Effector CD4-positive, alpha-beta T cell (primary cell): ENCODE measurements around the gene IL11.
A peak's percentile ranks its signal among the peaks of the same experiment; 100 is the strongest.
"Not testable (repeated sequence)": the region's sequence is repeated elsewhere in the genome, so short reads cannot be mapped to it uniquely, and the experiment has no call there.

Source experiments
- DNase-seq: peaks from one replicate; pipeline ENCODE4 v3.0.0-alpha.2; 2020

IL11 gene

DNA sequence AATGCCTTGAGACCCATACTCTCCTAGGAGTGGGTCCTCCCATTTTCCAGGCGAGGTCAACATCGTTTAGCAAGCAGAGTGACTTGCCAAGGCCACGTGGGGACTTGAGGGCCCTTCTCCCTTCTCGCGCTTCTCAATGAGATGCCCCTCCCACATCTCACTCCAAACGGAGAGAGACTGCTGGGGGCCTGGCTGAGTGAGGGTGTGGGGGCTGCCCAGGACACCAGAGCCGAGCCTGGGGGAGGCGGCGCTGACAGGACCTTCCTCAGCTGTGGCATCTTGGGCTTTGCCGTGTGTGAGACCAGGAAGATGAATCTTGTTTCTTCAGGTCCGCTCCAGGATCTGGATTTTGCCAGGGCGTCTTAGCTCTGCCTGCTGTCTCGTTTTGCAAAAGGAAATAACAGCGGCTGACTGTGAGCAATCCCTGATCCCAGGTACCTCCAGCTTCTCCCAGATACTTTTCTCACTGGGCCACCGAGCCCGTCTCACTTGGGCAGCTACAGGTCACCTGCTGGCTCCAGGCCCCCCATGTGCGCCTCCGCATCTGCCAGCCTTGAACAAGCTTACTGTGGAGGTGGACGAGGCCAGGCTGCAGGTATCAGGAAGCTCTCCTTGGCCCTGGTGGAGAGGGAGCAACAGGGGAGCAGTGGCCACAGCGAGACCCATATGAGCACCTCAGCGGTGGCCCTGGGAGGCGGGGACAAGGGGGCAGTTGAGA, 21.8 kb downstream of the IL11 start:
- no peak for DNase-seq

DNA sequence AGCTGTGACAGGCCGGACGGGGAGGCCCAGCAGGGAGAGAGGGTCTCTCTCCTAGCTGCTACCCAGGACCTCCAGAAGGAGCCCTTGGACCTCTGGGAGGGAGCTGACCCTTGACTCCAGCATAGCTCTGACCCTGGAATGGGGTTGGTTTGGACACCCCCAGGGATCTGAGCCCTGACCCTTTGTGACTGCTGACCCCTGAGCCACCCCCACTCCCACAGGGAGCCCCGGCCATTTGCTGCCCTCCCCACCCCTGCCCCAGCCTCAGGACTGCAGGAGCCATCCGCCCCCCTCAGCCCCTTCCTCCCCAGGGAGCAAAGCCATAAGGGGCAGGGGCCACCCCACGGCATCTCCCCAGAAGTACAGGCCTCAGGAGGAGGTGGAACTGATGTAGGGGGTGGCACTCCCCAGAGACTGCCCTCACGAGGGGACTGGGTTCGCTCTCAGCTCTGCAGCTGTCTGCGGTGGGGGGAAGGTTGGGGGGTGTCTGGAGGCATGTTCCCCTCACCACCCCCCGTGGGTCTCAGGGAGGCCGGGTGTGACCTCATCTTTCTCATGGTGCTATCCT, 22.7 kb downstream of the IL11 start:
- no peak for DNase-seq

DNA sequence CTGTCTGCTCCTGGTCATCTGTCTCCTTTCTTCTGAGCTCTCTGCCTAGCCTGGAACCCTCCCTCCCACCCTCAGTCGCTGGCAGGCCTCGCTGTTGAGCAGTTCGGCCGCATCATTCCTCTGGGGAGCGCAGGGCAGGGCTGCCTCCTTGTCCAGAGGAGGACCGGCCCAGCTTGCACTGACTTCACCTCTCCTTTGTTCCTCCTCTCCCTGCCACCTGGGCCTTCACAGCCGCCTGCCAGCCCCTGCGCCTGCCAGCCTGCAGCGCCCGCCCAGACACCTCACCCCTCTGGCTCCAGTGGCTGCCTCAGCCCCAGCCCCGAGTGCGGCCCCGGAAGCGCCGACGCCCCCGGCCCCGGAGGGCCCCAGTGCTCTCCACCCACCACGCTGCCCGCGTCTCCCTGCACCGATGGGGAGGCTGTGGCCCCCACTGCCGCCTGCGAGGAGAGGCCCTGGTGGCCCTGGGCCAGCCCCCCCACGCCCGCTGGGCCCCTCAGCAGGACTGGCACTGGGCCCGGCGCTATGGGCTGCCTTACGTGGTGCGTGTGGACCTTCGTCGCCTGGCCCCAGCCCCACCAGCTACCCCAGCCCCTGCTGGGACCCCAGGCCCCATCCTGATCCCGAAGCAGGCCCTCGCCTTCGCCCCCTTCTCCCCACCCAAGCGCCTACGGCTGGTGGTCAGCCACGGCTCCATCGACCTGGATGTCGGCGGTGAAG, 23.4 kb downstream of the IL11 start:
- no peak for DNase-seq

DNA sequence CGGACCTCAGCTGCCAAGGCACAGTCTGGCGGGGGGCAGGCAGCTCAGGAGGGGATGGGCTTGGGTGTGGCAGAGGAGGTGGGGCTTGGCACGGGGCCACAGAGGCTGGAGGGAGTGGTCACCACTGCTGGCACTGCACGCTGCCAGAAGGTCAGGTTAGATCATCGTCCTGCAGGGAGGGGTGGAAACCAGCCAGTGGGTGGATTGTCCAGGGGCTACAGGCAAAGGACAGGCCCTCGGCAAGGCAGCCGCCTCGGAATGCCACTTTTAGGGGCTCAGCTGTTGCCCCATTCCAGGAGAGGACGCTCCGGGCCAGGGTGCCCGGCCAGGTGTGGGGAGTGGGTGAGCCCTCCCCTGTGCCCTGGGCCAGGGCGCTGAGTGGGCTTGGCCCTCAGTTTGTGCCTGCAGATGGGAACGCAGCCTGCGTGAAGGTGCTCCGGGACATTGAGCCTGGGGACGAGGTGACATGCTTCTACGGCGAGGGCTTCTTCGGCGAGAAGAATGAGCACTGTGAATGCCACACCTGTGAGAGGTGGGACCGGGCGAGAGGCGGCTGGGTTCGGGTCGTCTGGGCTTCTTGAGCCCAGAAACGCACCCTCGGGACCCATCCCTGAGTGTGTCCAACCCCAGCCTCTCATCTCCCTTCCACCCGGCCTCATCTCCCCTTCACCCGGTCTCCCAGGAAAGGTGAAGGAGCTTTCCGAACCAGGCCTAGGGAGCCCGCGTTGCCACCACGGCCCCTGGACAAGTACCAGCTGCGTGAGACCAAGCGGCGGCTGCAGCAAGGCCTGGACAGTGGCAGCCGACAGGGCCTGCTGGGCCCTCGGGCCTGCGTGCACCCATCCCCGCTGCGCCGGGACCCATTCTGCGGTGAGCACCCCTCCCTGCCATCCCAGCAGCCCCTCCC, 24.2 kb downstream of the IL11 start:
- DNase-seq = no peak

DNA sequence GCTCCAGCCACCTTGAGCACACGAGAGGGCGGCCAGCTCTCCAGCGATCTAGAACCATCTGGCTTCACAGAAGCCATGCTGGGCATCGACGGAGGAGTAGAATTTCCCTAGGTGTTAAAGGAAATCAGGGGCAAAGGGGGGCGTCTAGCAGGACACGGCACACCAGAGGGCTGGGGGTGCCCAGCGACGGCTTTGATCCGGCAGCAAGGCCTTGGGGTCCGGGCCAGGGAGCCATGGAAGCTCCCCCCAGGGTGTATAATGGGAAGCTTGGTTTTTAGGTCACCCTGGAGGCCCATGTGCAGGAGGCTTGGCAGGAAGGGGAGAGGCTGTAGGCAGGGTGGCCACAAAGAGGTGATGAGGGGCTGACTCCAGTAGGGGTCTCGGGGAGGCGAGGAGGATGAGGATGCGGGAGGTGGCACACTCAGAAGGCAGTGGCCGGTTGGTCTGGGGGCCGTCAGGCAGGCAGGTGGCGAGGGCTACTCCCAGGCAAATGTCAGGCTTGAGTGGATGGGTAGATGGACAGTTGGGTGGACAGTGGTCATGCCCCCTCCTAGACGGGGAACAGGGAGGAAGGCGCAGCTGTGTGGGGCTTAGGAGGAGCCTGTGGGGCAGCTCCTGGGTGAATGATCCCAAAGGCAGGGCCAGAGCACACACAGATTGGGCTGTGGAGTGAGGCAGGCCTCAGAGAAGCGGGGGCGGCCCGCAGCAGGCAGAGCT, 25.0 kb downstream of the IL11 start:
- no peak for DNase-seq

DNA sequence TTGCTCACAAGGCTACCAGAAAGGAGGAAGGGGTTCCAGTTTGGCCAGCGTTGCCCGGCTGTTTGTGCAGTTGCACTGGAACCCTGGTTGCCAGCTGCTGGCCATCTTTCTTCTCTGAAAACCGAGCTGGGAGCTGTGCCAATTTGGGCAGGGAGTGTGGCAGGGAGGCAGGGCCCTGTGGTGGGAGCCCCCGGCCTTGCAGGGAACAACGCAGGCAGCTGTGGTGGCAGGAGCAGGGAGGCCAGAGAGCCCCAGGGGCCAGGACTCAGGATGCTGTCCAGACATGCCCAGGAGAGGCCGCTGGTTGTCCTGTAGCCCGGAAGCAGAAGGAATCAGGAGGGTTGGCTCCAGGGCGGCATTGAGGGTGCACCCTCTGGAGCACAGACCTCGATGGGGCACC, 25.8 kb downstream of the IL11 start:
- no peak for DNase-seq

DNA sequence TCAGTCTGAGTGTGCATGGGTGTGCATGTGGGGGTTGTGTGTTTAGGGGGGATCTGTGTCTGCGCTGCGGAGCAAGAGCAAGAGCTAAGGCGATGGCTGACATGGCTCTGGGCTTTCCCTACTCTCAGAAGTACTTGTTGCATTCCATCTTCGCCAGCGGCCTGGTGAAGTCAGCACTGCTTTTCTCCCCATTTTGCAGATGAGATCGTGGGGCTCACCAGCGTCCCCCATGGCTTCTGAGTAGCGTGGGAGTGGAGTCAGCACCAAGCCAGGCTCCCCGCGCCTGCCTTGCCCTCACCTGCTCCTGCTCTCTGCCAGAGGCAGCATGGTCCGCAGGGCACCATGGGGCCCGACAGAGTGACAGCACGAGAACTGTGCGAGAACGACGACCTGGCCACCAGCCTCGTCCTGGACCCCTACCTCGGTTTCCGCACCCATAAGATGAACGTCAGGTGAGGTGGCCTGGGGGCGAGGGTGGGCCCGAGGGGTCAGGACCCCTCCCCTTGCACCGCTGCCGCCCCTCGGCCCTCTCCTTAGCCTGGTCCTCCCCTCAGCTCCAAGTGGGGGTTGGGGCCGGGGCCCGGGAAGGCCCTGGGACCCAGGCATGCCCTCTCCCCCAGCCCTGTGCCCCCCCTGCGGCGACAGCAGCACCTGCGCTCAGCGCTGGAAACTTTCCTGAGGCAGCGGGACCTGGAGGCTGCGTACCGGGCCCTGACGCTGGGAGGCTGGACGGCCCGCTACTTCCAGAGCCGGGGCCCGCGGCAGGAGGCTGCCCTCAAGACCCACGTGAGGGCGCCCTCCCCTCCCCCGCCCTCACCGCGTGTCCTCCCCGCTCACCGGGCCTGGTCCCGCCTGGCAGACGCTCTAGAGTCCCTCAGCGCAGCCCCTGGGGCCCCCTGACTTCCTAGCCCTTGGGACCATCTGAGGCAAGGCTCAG, 28.4 kb downstream of the IL11 start:
- no peak for DNase-seq

DNA sequence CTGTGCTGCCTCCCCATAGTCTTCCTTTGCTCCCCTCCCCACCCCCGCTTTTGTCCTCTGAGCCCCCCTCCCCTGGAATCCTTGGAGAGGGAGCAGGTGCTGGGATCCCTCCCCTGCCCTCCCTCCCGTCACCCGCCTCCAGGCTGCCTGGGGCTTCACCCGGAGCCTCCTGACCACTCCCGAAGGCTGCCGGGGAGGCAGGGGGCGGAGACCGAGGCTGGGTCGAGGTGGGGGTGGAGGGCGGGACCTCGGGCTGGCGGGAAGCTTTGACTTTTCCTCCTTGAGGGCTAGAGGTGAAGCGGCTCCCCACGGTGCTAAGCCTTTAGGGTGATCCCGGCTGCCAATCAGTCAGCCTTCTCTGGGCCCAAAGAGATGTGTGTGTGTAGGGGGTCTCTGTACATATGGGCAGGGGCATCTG, 29.1 kb downstream of the IL11 start:
- DNase-seq = no peak

DNA sequence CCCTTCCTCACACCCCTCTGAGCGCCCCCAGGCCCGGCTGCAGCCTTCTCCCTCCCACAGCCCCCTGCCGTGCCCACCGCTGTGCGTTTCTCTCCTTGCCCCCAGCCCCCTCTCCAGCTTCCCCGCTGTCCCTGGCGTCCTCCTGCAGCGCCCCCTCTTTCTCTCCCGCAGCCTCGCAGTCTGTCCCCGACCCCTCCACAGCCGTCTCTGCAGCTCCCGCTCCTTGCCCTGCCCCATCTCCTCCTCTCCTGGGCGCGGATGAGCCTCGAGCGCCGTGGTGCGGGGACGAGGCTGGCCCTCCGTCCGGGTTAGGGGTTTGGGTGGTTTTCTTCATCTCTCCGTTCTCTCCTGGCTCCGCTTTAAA, 29.5 kb downstream of the IL11 start:
- no peak for DNase-seq

DNA sequence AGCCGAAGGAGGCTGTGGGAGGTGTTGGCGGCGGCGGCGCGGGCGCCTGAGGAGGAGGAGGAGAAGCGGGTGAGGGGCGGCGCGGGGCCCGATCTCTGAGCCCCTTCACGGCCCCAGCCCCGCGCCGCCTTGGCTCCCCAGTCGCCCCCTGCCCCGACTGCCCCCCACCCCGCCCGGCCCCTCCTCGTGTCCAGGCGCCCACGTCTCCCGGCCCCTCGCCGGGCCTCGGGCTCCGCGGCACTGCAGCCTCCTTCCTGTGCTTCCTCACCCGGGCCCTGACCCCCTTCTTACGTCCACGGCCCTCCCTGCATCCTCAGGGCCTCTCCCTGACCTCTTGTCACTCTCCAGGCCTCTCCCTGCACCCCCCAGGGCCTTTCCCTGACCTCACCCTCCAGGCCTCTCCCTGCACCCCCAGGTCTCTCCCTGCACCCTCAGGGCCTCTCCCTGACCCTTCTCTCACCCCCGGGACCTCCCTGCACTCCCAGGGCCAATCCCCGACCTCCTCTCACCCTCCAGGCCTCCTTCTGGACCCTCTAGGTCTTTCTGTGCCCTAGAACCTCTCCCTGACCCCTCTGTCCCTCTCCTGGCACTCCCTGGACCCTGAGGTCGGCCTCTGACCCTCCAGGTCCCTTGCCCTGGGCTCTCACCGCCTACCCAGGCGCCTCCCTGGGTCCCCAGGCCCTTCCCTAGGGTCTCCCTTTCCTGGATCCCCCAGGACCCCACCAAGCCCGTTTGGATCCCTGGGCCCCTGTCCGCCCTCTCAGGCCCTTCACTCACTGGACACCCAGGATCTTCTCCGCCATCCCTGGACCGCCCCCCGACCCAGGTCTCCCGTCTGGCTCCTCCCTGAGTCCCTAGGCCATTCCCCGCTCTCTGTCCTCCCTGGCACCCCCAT, 30.1 kb downstream of the IL11 start:
- no peak for DNase-seq

DNA sequence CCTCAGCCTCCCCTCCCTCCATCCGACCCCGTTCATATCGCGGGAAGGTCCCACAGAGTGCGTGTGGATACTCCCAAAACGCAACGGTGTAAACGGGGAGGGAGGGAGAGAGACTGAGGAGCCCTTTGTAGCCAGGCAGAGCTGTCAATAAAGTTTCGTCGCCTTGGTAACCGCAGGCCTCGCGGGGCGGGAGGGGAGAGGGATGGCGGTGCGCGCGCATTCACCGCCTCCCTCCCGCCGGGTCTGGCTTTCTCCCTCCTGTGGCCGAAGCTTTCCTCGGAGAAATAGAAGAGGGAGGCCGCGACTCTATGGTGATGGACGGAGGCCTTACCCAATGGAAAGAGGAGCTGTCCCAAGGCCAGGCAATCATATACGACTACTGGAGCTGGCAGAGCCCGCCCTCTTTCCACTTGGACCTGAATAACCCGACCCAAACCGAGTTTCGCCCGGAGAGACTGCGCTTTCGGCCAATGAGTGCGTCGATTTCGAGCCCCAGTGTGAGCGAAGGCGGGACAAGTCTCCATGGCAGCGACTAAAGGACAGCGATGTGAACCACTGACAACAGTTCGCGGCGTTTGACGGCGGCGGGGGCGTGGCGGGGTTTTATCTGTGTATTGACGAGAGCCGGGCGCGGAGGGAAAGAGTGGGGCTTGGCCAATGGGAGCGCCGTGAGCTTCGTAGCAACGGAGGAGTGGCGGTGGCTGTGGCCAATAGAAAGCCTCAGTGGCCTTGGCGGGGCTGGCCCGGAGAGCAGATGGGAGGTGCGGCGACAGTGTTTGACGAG, 31.0 kb downstream of the IL11 start, which contains the start of gene KMT5C:
TSS of gene KMT5C (plus strand) at position 772 of the 784 bp plus-strand sequence. CDS start 2,061 bp downstream, outside the sequence.
- peak; percentile 100 for DNase-seq

DNA sequence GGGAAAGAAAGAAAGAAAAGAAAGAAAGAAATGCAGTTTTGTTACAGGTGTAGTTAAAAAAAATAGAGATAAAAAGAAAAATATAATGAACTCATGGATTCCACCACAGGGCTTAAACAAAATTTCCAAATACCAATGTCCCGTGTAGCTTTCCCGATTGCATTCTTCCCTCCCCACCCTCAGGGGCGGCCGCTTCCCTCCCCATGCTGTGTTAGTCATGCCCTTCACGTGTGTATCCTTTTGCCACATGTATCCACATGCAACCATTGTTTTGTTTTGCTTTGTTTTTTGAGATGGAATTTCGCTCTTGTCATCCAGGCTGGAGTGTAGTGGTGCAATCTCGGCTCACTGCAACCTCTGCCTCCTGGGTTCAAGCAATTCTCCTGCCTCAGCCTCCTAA, 34.2 kb downstream of the IL11 start:
- no peak for DNase-seq

DNA sequence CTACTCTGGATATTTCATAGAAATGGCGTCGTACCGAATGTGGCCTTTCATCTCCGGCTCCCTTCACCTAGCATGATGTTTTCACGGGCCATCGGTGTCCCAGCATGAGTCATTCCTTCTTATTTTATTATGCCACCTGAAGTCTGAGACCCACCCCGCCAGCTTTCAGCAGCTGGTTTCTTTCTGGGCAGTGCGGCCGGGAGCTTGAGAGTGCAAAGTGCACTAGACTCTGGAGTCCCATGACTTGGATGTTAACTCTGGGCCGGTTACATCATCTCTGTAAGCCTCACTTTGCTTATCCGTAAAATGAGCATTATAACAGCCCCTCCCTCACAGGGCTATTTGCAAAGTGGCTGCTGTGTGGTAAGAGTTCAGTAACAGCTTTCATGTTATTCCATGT, 36.4 kb downstream of the IL11 start:
- DNase-seq = no peak

DNA sequence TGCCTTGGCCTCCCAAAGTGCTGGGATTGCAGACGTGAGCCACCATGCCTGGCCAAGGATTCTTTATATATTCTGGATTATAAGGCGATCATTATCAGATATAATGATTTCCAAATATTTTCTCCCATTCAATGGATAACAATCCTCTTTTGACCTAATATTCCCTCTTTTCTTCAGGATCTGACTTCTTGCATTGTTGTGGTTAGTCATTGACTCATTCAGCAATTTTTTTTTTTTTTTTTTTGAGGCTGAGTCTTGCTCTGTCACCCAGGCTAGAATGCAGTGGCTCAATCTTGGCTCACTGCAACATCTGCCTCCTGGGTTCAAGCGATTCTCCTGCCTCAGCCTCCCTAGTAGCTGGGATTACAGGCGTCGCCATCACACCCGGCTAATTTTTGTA, 40.5 kb downstream of the IL11 start:
- DNase-seq = not testable (repeated sequence)

DNA sequence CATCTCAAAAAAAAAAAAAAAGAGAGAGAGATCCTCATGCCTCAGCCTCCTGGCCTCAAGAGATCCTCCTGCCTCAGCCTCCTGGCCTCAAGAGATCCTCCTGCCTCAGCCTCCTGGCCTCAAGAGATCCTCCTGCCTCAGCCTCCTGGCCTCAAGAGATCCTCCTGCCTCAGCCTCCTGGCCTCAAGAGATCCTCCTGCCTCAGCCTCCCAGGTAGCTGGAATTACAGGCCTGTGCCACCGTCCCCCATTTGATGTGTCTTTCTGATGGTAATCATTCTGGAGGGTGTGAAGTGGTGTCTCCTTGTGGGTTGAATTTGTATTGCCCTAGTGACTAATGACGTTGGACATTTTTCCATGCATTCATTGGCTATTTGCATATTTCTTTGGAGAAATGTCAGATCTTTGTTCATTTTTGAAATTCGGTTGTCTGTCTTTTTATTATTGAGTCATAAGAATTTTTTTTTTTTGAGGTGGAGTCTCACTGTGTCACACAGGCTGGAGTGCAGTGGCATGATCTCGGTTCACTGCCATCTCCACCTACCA, 41.4 kb downstream of the IL11 start:
- not testable (repeated sequence) for DNase-seq

DNA sequence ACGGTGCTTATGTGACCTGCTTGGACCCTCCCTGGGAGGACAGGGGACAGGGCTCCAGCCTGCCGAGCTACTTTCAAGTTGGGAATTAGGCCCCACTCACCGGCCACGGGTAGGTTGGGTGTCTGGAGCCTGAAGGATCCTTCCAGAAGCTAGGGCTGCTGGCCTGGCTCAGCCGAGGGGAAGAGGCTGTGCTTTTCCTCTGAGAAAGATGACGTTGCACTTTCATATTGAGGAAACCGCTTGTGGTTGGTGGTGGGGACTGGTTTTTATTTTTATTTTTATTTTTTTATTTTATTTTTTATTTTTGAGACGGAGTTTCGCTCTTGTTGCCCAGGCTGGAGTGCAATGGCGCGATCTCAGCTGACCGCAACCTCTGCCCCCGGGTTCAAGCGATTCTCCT, 45.1 kb downstream of the IL11 start, which contains the start of gene TMEM150B:
TSS of gene TMEM150B (minus strand) at position 170 of the 400 bp plus-strand sequence. CDS start 4,305 bp downstream, outside the sequence.
- DNase-seq = no peak

DNA sequence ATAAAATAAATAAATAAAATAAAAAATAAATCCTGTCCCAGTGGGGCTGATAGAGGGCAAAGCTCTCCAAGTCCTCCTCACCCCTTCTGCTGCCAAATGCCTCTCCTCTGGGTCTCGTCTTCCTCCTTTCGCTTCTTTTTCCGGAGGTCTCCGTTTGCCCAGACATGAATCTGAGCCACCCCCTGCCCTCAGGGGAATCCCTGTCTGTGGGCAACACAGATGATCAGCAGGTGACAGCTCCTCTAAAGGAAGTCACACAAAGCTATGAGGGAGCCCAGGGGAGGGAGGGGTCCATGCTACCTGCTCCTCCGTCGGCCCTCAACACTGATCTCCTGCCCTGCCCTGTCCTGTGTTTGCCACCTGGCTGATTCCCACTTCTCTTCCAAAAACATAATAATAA, 45.6 kb downstream of the IL11 start:
- no peak for DNase-seq

DNA sequence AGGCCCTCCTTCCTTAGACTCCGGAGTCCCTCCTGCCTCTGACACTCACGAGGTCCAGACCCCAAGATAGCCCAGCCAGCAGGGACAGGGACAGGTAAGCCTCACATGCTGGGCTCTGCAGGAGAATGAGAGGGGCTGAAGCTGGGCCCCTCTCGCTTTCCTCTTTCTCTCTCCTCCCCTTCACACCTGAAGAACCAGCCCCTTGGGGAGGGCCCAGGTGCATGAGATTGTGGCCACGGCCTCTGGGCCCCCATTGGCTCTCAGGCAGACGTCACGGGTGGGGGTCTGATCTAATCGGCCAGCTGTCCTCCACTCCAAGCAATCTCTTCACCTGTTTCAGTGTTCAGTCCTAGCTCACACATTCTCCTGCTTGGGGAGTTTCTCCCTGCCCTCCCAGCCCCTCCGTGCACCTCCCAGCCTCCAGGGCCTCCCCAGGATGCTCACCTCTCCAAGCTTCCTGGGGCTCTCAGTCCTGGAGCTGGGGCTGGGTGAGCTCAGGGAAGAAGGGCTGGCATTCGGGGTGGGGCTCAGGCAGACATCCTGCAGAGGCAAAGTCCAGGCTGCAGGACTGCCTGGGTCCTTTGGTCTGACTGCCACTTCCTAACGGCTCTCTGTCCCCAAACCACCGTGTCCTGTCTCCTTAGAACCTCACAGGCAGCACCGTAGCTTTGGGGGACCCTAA, 47.9 kb downstream of the IL11 start:
- DNase-seq = no peak
